HG02610 (cell line): ENCODE data around the gene GSAP.
"Not testable (repeated sequence)": the region's sequence is repeated elsewhere in the genome, so short reads cannot be mapped to it uniquely, and the experiment has no call there.

Source experiments
- ATAC-seq: cut with Tn5 transposase; IDR thresholded peaks from one replicate; pipeline ENCODE4 v1.9.1; 2021; ENCODE audit warnings: mild to moderate bottlenecking, moderate library complexity; ENCODE audit not compliant: unreplicated experiment

GSAP gene

GRCh38 chr7:77289387-77289786 is 126.8 kb downstream of the GSAP start:
- ATAC-seq = no peak

GRCh38 chr7:77288676-77289320 is 127.4 kb downstream of the GSAP start:
- no peak for ATAC-seq

- no peak for ATAC-seq
Measured at GRCh38 chr7:77284616-77285015, 131.5 kb downstream of the GSAP start.

GRCh38 chr7:77284005-77284404 is 132.1 kb downstream of the GSAP start:
- ATAC-seq = no peak

- ATAC-seq = no peak
Measured at GRCh38 chr7:77282897-77283296, 133.3 kb downstream of the GSAP start.

GRCh38 chr7:77281780-77282478 is 134.2 kb downstream of the GSAP start:
- no peak for ATAC-seq

- no peak for ATAC-seq
Measured at GRCh38 chr7:77276120-77276519, 140.0 kb downstream of the GSAP start.

GRCh38 chr7:77275663-77276062 is 140.5 kb downstream of the GSAP start:
- not testable (repeated sequence) for ATAC-seq

GRCh38 chr7:77271766-77272165 is 144.4 kb downstream of the GSAP start:
- no peak for ATAC-seq

GRCh38 chr7:77270094-77270480 is 146.1 kb downstream of the GSAP start:
- no peak for ATAC-seq

- ATAC-seq = no peak
Measured at GRCh38 chr7:77269360-77270093, 146.6 kb downstream of the GSAP start.

- ATAC-seq = peak; percentile 98
Measured at GRCh38 chr7:77266291-77266794, 149.8 kb downstream of the GSAP start.

- no peak for ATAC-seq
Measured at GRCh38 chr7:77265666-77266065, 150.5 kb downstream of the GSAP start.

- ATAC-seq = no peak
Measured at GRCh38 chr7:77262316-77262715, 153.8 kb downstream of the GSAP start.
